Measurements from ENCODE around the gene AMZ2.

DNA sequence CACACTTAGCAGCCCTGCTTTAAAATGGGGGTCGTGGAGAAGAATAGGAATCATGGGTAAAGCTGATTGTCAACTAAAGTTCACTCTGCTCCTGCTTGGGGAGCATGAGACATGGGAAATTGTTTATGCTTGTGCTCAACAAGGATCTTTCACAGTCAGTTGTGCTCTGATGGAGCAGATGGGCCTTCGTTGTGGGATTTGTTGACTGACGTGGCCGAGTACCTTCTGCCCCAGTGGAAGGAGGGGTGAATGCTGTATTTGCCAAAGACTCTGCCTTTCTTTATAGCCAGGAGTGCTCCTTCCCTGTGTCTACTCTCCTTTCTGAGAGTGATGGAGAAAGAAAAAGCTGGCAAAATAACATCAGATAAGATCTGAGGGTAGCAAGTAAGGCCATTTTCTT is 54.8 kb downstream of the AMZ2 start:
- TF ChIP-seq, protein P1, sequence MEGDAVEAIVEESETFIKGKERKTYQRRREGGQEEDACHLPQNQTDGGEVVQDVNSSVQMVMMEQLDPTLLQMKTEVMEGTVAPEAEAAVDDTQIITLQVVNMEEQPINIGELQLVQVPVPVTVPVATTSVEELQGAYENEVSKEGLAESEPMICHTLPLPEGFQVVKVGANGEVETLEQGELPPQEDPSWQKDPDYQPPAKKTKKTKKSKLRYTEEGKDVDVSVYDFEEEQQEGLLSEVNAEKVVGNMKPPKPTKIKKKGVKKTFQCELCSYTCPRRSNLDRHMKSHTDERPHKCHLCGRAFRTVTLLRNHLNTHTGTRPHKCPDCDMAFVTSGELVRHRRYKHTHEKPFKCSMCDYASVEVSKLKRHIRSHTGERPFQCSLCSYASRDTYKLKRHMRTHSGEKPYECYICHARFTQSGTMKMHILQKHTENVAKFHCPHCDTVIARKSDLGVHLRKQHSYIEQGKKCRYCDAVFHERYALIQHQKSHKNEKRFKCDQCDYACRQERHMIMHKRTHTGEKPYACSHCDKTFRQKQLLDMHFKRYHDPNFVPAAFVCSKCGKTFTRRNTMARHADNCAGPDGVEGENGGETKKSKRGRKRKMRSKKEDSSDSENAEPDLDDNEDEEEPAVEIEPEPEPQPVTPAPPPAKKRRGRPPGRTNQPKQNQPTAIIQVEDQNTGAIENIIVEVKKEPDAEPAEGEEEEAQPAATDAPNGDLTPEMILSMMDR (IDR thresholded peaks at IDR 0.05) = no peak
- no peak for TF ChIP-seq ZFX (IDR thresholded peaks at IDR 0.05; ENCODE audit: borderline replicate concordance)
